Measurements from ENCODE around the gene RPS10.

DNA sequence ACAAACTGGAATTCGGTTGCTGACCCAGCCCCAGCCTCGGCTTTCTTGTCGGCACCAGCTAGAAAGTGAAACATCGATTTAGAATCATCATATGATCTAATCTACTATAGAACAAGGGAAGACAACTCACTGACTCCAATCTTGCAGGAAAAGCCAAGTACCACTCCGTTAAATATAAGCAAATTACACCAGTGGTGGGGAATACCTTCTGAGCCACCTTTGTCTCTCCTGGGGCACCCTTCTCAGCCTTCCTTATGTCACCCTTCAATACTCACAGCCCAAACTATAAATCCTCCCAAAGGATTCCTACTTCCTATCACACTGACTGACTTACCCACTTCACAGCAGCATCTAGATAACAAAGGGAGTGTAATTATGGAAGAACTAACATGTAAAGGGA, 7.5 kb downstream of the RPS10 start:
- TF ChIP-seq, protein P1, sequence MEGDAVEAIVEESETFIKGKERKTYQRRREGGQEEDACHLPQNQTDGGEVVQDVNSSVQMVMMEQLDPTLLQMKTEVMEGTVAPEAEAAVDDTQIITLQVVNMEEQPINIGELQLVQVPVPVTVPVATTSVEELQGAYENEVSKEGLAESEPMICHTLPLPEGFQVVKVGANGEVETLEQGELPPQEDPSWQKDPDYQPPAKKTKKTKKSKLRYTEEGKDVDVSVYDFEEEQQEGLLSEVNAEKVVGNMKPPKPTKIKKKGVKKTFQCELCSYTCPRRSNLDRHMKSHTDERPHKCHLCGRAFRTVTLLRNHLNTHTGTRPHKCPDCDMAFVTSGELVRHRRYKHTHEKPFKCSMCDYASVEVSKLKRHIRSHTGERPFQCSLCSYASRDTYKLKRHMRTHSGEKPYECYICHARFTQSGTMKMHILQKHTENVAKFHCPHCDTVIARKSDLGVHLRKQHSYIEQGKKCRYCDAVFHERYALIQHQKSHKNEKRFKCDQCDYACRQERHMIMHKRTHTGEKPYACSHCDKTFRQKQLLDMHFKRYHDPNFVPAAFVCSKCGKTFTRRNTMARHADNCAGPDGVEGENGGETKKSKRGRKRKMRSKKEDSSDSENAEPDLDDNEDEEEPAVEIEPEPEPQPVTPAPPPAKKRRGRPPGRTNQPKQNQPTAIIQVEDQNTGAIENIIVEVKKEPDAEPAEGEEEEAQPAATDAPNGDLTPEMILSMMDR (conservative IDR thresholded peaks at IDR 0.05; ENCODE audit: low read depth, low read length) = no peak
- no peak for TF ChIP-seq EZH2 (IDR thresholded peaks at IDR 0.05; ENCODE audit: borderline replicate concordance, low read depth, low read length, poor library complexity, severe bottlenecking)

Data from A673 (cell line).